Breast epithelium (tissue), 4 donors: ENCODE measurements around the gene SLC11A1. TPM values are rescaled to one million over a fixed set of nuclear protein-coding genes. Genes with fewer than 3 reads are reported as not detected.
A peak's percentile ranks its signal among the peaks of the same experiment; 100 is the strongest.

Experiments used
- DNase-seq, 2 donors: peaks; one replicate each; pipeline ENCODE4 v3.0.0-alpha.2; 2019; ENCODE audit warnings: low spot score in 2 of 2
- H3K27ac ChIP-seq, 2 donors: fragments of 200-600 bp; sonication (generic) in 1 of 2; one replicate each; pipeline ENCODE4 v1.5.1; 2016 to 2019; ENCODE audit warnings: mild to moderate bottlenecking in 1 of 2
- H3K27me3 ChIP-seq, 2 donors: fragments of 200-600 bp; sonication (generic) in 1 of 2; one replicate each; pipeline versions ENCODE4 v1.5.1 to v1.6.0; 2017 to 2019; ENCODE audit warnings: control low read depth in 1 of 2, mild to moderate bottlenecking in 1 of 2
- H3K36me3 ChIP-seq: fragments of 200-600 bp; one replicate; pipeline ENCODE4 v1.5.1; 2019
- H3K4me1 ChIP-seq, 2 donors: fragments of 200-600 bp; sonication (generic); one replicate each; pipeline ENCODE4 v1.5.1; 2016 to 2019; ENCODE audit warnings: control low read depth in 1 of 2
- H3K4me3 ChIP-seq, 3 donors: fragments of 200-600 bp; sonication (generic); 1 replicate in 2 of 3; 2 replicates in 1 of 3; pipeline ENCODE4 v1.5.1; 2016 to 2019; ENCODE audit warnings: mild to moderate bottlenecking in 3 of 3, moderate library complexity in 2 of 3
- H3K9me3 ChIP-seq, 2 donors: fragments of 200-600 bp; sonication (generic) in 1 of 2; one replicate each; pipeline ENCODE4 v1.5.1; 2016 to 2019; ENCODE audit warnings: control low read depth in 1 of 2
- CTCF ChIP-seq, 3 donors: fragments of 450-650 bp; IDR thresholded peaks; one replicate each; pipeline ENCODE4 v1.5.1; 2016 to 2017; ENCODE audit warnings: antibody characterized with exemption in 3 of 3, mild to moderate bottlenecking in 3 of 3, moderate library complexity in 3 of 3
- POLR2A ChIP-seq: fragments of 450-650 bp; IDR thresholded peaks from one replicate; pipeline ENCODE4 v1.6.1; 2016; ENCODE audit warnings: antibody characterized with exemption, mild to moderate bottlenecking, moderate library complexity
- POLR2AphosphoS5 ChIP-seq, 3 donors: sonication (generic); formaldehyde crosslinking; IDR thresholded peaks; one replicate each; pipeline ENCODE4 v1.6.1; 2017; ENCODE audit warnings: antibody characterized with exemption in 3 of 3
- intact Hi-C: fragments of 100-400 bp; cut with DNase I; formaldehyde crosslinking; loops from one replicate; pipeline ENCODE4 v1.15.1; 2023; ENCODE audit warnings: low total_unique reads
- total RNA-seq, 3 donors: library from RNA; depleted of rRNA; stranded (reverse); fragments of >200 nt; gene quantifications; one replicate each; pipeline ENCODE4 v1.1.0, GENCODE V29; 2016

The SLC11A1 gene
- total RNA-seq, 3 donors from 2014 or later = 14.4 to 53.4 (median 17.9) TPM

- intact Hi-C loops = no loop called here
- Histone ChIP-seq H3K4me1 (peaks cover 17 to 18% of the 10 kb centered on the region in 2 donors), H3K4me3 (peak overlapping the region in 1 of 3 donors; percentile 71), H3K27ac (peak overlapping the region; percentile 85 to 91), H3K9me3 (no peaks in the 10 kb centered on the region), H3K27me3 (no peaks in the 10 kb centered on the region), H3K36me3 (no peaks in the 10 kb centered on the region)
- DNase-seq = no peak
- TF ChIP-seq CTCF (IDR thresholded peaks at IDR 0.05) (no peak), POLR2AphosphoS5 (IDR thresholded peaks at IDR 0.05) (no peak), POLR2A (no peak)
Observed at GRCh38 chr2:218405086-218405745, 23.1 kb downstream of the SLC11A1 start.

GRCh38 chr2:218405746-218406208, 23.7 kb downstream of the SLC11A1 start:
- Histone ChIP-seq H3K9me3 (no peaks in the 10 kb centered on the region), H3K4me1 (peaks cover 17 to 18% of the 10 kb centered on the region in 2 donors), H3K27me3 (no peaks in the 10 kb centered on the region), H3K4me3 (peak overlapping the region; percentile 21 to 71 (median 52)), H3K36me3 (no peaks in the 10 kb centered on the region), H3K27ac (peak overlapping the region; percentile 85 to 91)
- intact Hi-C loops = no loop called here
- no peak for TF ChIP-seq POLR2A
- TF ChIP-seq CTCF (IDR thresholded peaks at IDR 0.05) = no peak
- peak in 1 of 3 donors; percentile 30 for TF ChIP-seq POLR2AphosphoS5 (IDR thresholded peaks at IDR 0.05)
- no peak for DNase-seq

GRCh38 chr2:218406209-218406948, 24.3 kb downstream of the SLC11A1 start:
- Histone ChIP-seq H3K27me3 (no peaks in the 10 kb centered on the region), H3K36me3 (no peaks in the 10 kb centered on the region), H3K9me3 (no peaks in the 10 kb centered on the region), H3K27ac (peak overlapping the region; percentile 85 to 91), H3K4me1 (peaks cover 12 to 16% of the 10 kb centered on the region in 2 donors), H3K4me3 (peak overlapping the region; percentile 37 to 71 (median 52))
- DNase-seq = peak; percentile 95 to 97
- intact Hi-C loops = no loop called here
- TF ChIP-seq POLR2AphosphoS5 (IDR thresholded peaks at IDR 0.05) (peak; percentile 66 to 84 (median 80)), CTCF (IDR thresholded peaks at IDR 0.05) (peak; percentile 58 to 86 (median 81)), POLR2A (no peak)

- Histone ChIP-seq H3K9me3 (no peaks in the 10 kb centered on the region), H3K27ac (peak overlapping the region; percentile 85 to 91), H3K4me3 (peak overlapping the region; percentile 37 to 71 (median 52)), H3K36me3 (no peaks in the 10 kb centered on the region), H3K27me3 (no peaks in the 10 kb centered on the region), H3K4me1 (peaks cover 6 to 9% of the 10 kb centered on the region in 2 donors)
- TF ChIP-seq POLR2AphosphoS5 (IDR thresholded peaks at IDR 0.05) (peak in 2 of 3 donors; percentile 31 to 65), CTCF (IDR thresholded peaks at IDR 0.05) (no peak), POLR2A (no peak)
- intact Hi-C loops = no loop called here
- peak in 1 of 2 donors; percentile 71 for DNase-seq
Observed at GRCh38 chr2:218406949-218407618, 25.0 kb downstream of the SLC11A1 start.
